HG03060 (cell line): ENCODE data around the gene MRGPRX4.
"Not testable (repeated sequence)": the region's sequence is repeated elsewhere in the genome, so short reads cannot be mapped to it uniquely, and the experiment has no call there.

ENCODE experiments used
- ATAC-seq: cut with Tn5 transposase; IDR thresholded peaks from one replicate; pipeline ENCODE4 v1.9.1; 2021; ENCODE audit warnings: low read depth, moderate number of reproducible peaks; ENCODE audit not compliant: unreplicated experiment

Gene MRGPRX4

GRCh38 chr11:18172666-18173065 lies at the start of gene MRGPRX4:
Gene MRGPRX4, plus strand, starts transcription at chr11:18172837. Its CDS starts 420 bp downstream, at chr11:18173257.
- ATAC-seq, result no peak

- not testable (repeated sequence) for ATAC-seq
Observed at GRCh38 chr11:18131115-18131514, 41.5 kb upstream of the MRGPRX4 start.

- no peak for ATAC-seq
Observed at GRCh38 chr11:18132341-18132740, 40.3 kb upstream of the MRGPRX4 start, which contains the start of gene MRGPRX3. Gene MRGPRX3, plus strand, starts transcription at chr11:18132571. Its CDS starts 4,632 bp downstream, at chr11:18137203.

- no peak for ATAC-seq
Observed at GRCh38 chr11:18135308-18135707, 37.3 kb upstream of the MRGPRX4 start.

GRCh38 chr11:18137186-18137800 lies 35.3 kb upstream of the MRGPRX4 start:
- no peak for ATAC-seq

GRCh38 chr11:18140145-18140544 lies 32.5 kb upstream of the MRGPRX4 start:
- no peak for ATAC-seq

GRCh38 chr11:18144243-18144642 lies 28.4 kb upstream of the MRGPRX4 start:
- ATAC-seq, result no peak

- ATAC-seq, result no peak
Observed at GRCh38 chr11:18145025-18145424, 27.6 kb upstream of the MRGPRX4 start.

- no peak for ATAC-seq
Observed at GRCh38 chr11:18145837-18146236, 26.8 kb upstream of the MRGPRX4 start.

- no peak for ATAC-seq
Observed at GRCh38 chr11:18151581-18151980, 21.1 kb upstream of the MRGPRX4 start.

GRCh38 chr11:18168372-18168771 lies 4.3 kb upstream of the MRGPRX4 start:
- no peak for ATAC-seq

- ATAC-seq, result no peak
Observed at GRCh38 chr11:18171377-18172000, 1.1 kb upstream of the MRGPRX4 start.

- ATAC-seq, result no peak
Observed at GRCh38 chr11:18173225-18173866, 709 bp downstream of the MRGPRX4 start.

GRCh38 chr11:18188796-18189195 lies 16.2 kb downstream of the MRGPRX4 start:
- no peak for ATAC-seq

GRCh38 chr11:18189476-18190245 lies 17.0 kb downstream of the MRGPRX4 start:
- ATAC-seq, result not testable (repeated sequence)

GRCh38 chr11:18191376-18191775 lies 18.7 kb downstream of the MRGPRX4 start:
- no peak for ATAC-seq

GRCh38 chr11:18193010-18193409 lies 20.4 kb downstream of the MRGPRX4 start:
- no peak for ATAC-seq

- no peak for ATAC-seq
Observed at GRCh38 chr11:18196532-18196931, 23.9 kb downstream of the MRGPRX4 start.

- ATAC-seq, result not testable (repeated sequence)
Observed at GRCh38 chr11:18197738-18198137, 25.1 kb downstream of the MRGPRX4 start.

GRCh38 chr11:18203723-18204122 lies 31.1 kb downstream of the MRGPRX4 start:
- ATAC-seq, result no peak

- no peak for ATAC-seq
Observed at GRCh38 chr11:18204220-18204619, 31.6 kb downstream of the MRGPRX4 start.
